HCT116 (cell line): Measurements from ENCODE around the gene PARVA. TPM values are rescaled to one million over a fixed set of nuclear protein-coding genes. Genes with fewer than 3 reads are reported as not detected.

Source experiments
- ATAC-seq: fragments of 200-7000 bp; cut with Tn5 transposase; 2 replicates; pipeline ENCODE4 v1.9.1; 2020; ENCODE audit warnings: mild to moderate bottlenecking, moderate library complexity
- BruUV-seq: library from RNA; stranded (reverse); fragments of 400-500 nt; replicated peaks from 2 replicates; lab custom pipeline; 2021; lab: Mats Ljungman, UMichigan
- CTCF ChIA-PET: fragments of 300-600 bp; sonication (Branson Sonifier 250); formaldehyde crosslinking; loops from one replicate; lab custom pipeline; 2021; ENCODE audit warnings: antibody characterized with exemption; lab: Charles Lee
- POLR2A ChIA-PET: fragments of 300-600, 350-600 bp; sonication (Branson Sonifier 250); formaldehyde crosslinking; loops from one replicate; lab custom pipeline; 2021; ENCODE audit warnings: antibody characterized with exemption; lab: Charles Lee
- RAD21 ChIA-PET, 2 experiments: fragments of 300-600 bp; sonication (Branson Sonifier 250); formaldehyde crosslinking; loops; one replicate each; lab custom pipeline; 2023; ENCODE audit warnings: low total read pairs in 2 of 2; ENCODE audit not compliant: uncharacterized antibody in 2 of 2, unreplicated experiment in 2 of 2, low non-redundant PET in 1 of 2; lab: Charles Lee
- DNase-seq: peaks from one replicate; pipeline ENCODE4 v3.0.0-alpha.2; 2010; ENCODE audit warnings: low read depth, low spot score
- H2AFZ ChIP-seq: fragments of 200-600 bp; shearing (Covaris generic), sonication (generic); 2 replicates; pipeline ENCODE4 v1.6.1; 2017; ENCODE audit warnings: low read depth, mixed run types, mixed read lengths, antibody characterized with exemption, low read length; ENCODE audit not compliant: poor library complexity, severe bottlenecking
- H3K27ac ChIP-seq: 2 replicates; pipeline ENCODE4 v1.5.1; 2012; ENCODE audit warnings: low read depth, low read length
- H3K27me3 ChIP-seq: fragments of 200-600 bp; sonication (generic); 2 replicates; pipeline ENCODE4 v1.6.1; 2016; ENCODE audit warnings: mixed run types, low read length, mixed read lengths; ENCODE audit not compliant: insufficient read depth
- H3K36me3 ChIP-seq, 2 experiments: fragments of 200-500 bp in 1 of 2; fragments of 200-600 bp in 1 of 2; sonication (Bioruptor generic) in 1 of 2; sonication (generic) in 1 of 2; 2 replicates each; pipeline versions ENCODE4 v1.5.1 to v1.6.1; 2014 to 2016; ENCODE audit warnings: low read length in 2 of 2, inconsistent platforms in 1 of 2, mixed read lengths in 1 of 2, mixed run types in 1 of 2; ENCODE audit not compliant: insufficient read depth in 2 of 2, control insufficient read depth in 1 of 2
- H3K4me1 ChIP-seq, 2 experiments: fragments of 200-600 bp in 1 of 2; sonication (generic) in 1 of 2; 2 replicates each; pipeline versions ENCODE4 v1.5.1 to v1.6.1; 2012 to 2017; ENCODE audit warnings: low read length in 2 of 2, inconsistent platforms in 1 of 2, mild to moderate bottlenecking in 1 of 2, mixed read lengths in 1 of 2, mixed run types in 1 of 2, moderate library complexity in 1 of 2; ENCODE audit not compliant: insufficient read depth in 2 of 2, control insufficient read depth in 1 of 2
- H3K4me2 ChIP-seq: fragments of 200-600 bp; sonication (generic); 2 replicates; pipeline ENCODE4 v1.6.1; 2017; ENCODE audit warnings: mixed run types, low read length, mixed read lengths
- H3K4me3 ChIP-seq, 2 experiments: fragments of 200-600 bp in 1 of 2; sonication (generic) in 1 of 2; replicated peaks in 1 of 2; 2 replicates each; pipeline ENCODE4 v1.5.1; 2011 to 2016; ENCODE audit warnings: low read length in 2 of 2, control low read depth in 1 of 2, low read depth in 1 of 2, mild to moderate bottlenecking in 1 of 2, mixed read lengths in 1 of 2, mixed run types in 1 of 2
- H3K79me2 ChIP-seq: fragments of 200-600 bp; sonication (generic); 2 replicates; pipeline ENCODE4 v1.6.1; 2017; ENCODE audit warnings: mild to moderate bottlenecking, mixed run types, low read length, moderate library complexity, mixed read lengths; ENCODE audit not compliant: insufficient read depth
- H3K9ac ChIP-seq: fragments of 200-600 bp; sonication (generic); 2 replicates; pipeline ENCODE4 v1.6.1; 2016; ENCODE audit warnings: low read length, mixed read lengths
- H3K9me2 ChIP-seq: fragments of 200-600 bp; sonication (generic), shearing (Covaris generic); 2 replicates; pipeline ENCODE4 v1.6.1; 2017; ENCODE audit warnings: mixed run types, mild to moderate bottlenecking, moderate library complexity; ENCODE audit not compliant: insufficient read depth
- H3K9me3 ChIP-seq, 2 experiments: fragments of 200-500 bp in 1 of 2; fragments of 200-600 bp in 1 of 2; sonication (Bioruptor generic) in 1 of 2; sonication (generic) in 1 of 2; 2 replicates each; pipeline ENCODE4 v1.6.1; 2014 to 2017; ENCODE audit warnings: low read length in 2 of 2, mixed read lengths in 2 of 2, inconsistent platforms in 1 of 2, low read depth in 1 of 2, mild to moderate bottlenecking in 1 of 2, mixed run types in 1 of 2, moderate library complexity in 1 of 2; ENCODE audit not compliant: control insufficient read depth in 1 of 2, insufficient read depth in 1 of 2
- H4K20me1 ChIP-seq: fragments of 200-600 bp; sonication (generic), shearing (Covaris generic); 2 replicates; pipeline ENCODE4 v1.6.1; 2017; ENCODE audit warnings: mixed run types, mild to moderate bottlenecking, moderate library complexity; ENCODE audit not compliant: insufficient read depth
- ATF3 ChIP-seq: IDR thresholded peaks from 2 replicates; pipeline ENCODE4 v1.6.1; 2012
- EGR1 ChIP-seq: IDR thresholded peaks from 2 replicates; pipeline ENCODE4 v1.6.1; 2012; ENCODE audit warnings: low read depth
- ELF1 ChIP-seq: IDR thresholded peaks from 2 replicates; pipeline ENCODE4 v1.6.1; 2012; ENCODE audit warnings: low read depth, borderline replicate concordance
- EZH2phosphoT487 ChIP-seq: fragments of 200-600 bp; IDR thresholded peaks from 2 replicates; pipeline ENCODE4 v1.6.1; 2018; ENCODE audit warnings: antibody characterized with exemption, borderline replicate concordance
- FOSL1 ChIP-seq: IDR thresholded peaks from 2 replicates; pipeline ENCODE4 v1.6.1; 2012; ENCODE audit warnings: low read depth
- JUND ChIP-seq: IDR thresholded peaks from 2 replicates; pipeline ENCODE4 v1.6.1; 2012
- POLR2A ChIP-seq: IDR thresholded peaks from 2 replicates; pipeline ENCODE4 v1.7.0; 2011; ENCODE audit warnings: borderline replicate concordance; ENCODE audit not compliant: insufficient read depth, insufficient read length; ENCODE audit errors: extremely low read depth
- POLR2AphosphoS5 ChIP-seq: IDR thresholded peaks from 2 replicates; pipeline ENCODE4 v1.6.1; 2011; ENCODE audit warnings: mild to moderate bottlenecking, low read depth, low read length, moderate library complexity
- RAD21 ChIP-seq: IDR thresholded peaks from 2 replicates; pipeline ENCODE4 v1.6.1; 2012; ENCODE audit warnings: low read depth, mild to moderate bottlenecking
- REST ChIP-seq: IDR thresholded peaks from 2 replicates; pipeline ENCODE4 v1.6.1; 2012; ENCODE audit warnings: low read depth
- SIN3A ChIP-seq: IDR thresholded peaks from 2 replicates; pipeline ENCODE4 v1.6.1; 2012; ENCODE audit warnings: low read depth
- SP1 ChIP-seq: IDR thresholded peaks from 2 replicates; pipeline ENCODE4 v1.6.1; 2012; ENCODE audit warnings: low read depth
- SRF ChIP-seq: IDR thresholded peaks from 2 replicates; pipeline ENCODE4 v1.6.1; 2012; ENCODE audit warnings: low read depth
- TCF7L2 ChIP-seq: IDR thresholded peaks from 2 replicates; pipeline ENCODE4 v1.7.0; 2011; ENCODE audit warnings: borderline replicate concordance, inconsistent platforms; ENCODE audit not compliant: insufficient read depth, insufficient read length; ENCODE audit errors: extremely low read depth
- YY1 ChIP-seq: IDR thresholded peaks from 2 replicates; pipeline ENCODE4 v1.6.1; 2011; ENCODE audit warnings: low read length, low read depth, moderate library complexity, mild to moderate bottlenecking; ENCODE audit not compliant: insufficient replicate concordance; ENCODE audit errors: extremely low read depth
- ZBTB33 ChIP-seq: IDR thresholded peaks from 2 replicates; pipeline ENCODE4 v1.6.1; 2011; ENCODE audit warnings: mild to moderate bottlenecking, low read length, moderate library complexity; ENCODE audit not compliant: insufficient replicate concordance; ENCODE audit errors: extremely low read depth
- ZFX ChIP-seq: fragments of 450-650 bp; IDR thresholded peaks from 2 replicates; pipeline ENCODE4 v1.6.1; 2017
- intact Hi-C: fragments of 100-400 bp; cut with micrococcal nuclease; formaldehyde crosslinking; loops from 2 replicates; pipeline ENCODE4 v1.10.0; 2022
- total RNA-seq: library from RNA; stranded (reverse); gene quantifications from one replicate; pipeline ENCODE4 v1.2.1, GENCODE V29; 2021; ENCODE audit not compliant: unreplicated experiment

Gene PARVA
- total RNA-seq, 1 experiment from 2014 or later: 18.4 TPM

- TF ChIP-seq ZBTB33: no peak
- TF ChIP-seq REST: no peak
- TF ChIP-seq ELF1: no peak
- TF ChIP-seq POLR2AphosphoS5: no peak
- no peak for TF ChIP-seq ZFX
- TF ChIP-seq JUND: no peak
- no peak for TF ChIP-seq EZH2phosphoT487
- no peak for TF ChIP-seq RAD21
- no peak for TF ChIP-seq FOSL1
- no peak for TF ChIP-seq SP1
- TF ChIP-seq SIN3A: no peak
- TF ChIP-seq TCF7L2: no peak
- no peak for TF ChIP-seq SRF
- TF ChIP-seq POLR2A: no peak
- TF ChIP-seq EGR1: no peak
- no peak for TF ChIP-seq ATF3
- TF ChIP-seq YY1: no peak
- Histone ChIP-seq H3K4me3 (no peak overlapping the region), H4K20me1 (no peaks in the 10 kb centered on the region), H3K9me3 (no peaks in the 10 kb centered on the region), H3K27ac (no peak overlapping the region), H2AFZ (no peak overlapping the region), H3K36me3 (no peaks in the 10 kb centered on the region), H3K27me3 (no peaks in the 10 kb centered on the region), H3K4me2 (no peak overlapping the region), H3K79me2 (no peaks in the 10 kb centered on the region), H3K4me1 (peaks cover 0 to 6% of the 10 kb centered on the region in 2 experiments; a peak in 1 of 4 replicates), H3K9me2 (no peaks in the 10 kb centered on the region), H3K9ac (no peak overlapping the region)
- no peak for DNase-seq
- CTCF ChIA-PET: no interaction called here
- RAD21 ChIA-PET: no interaction called here
- no TSS peak for BruUV-seq
- no peak for ATAC-seq
- intact Hi-C loops: no loop called here
- POLR2A ChIA-PET: no interaction called here
Measured at GRCh38 chr11:12506404-12506921, 129.1 kb downstream of the PARVA start.
